ENCODE data around the gene ENO3.

Gene ENO3

GRCh38 chr17:4999430-5000093 lies 48.6 kb downstream of the ENO3 start:
- Mint-ChIP-seq H3K27ac (peak overlapping the region; percentile 42), H3K36me3 (peaks cover 4% of the 10 kb centered on the region), H3K9me3 (no peaks in the 10 kb centered on the region), H3K4me3 (peak overlapping the region; percentile 68), H3K27me3 (no peaks in the 10 kb centered on the region), H3K4me1 (peaks cover 20% of the 10 kb centered on the region)

GRCh38 chr17:5000237-5000639 lies 49.3 kb downstream of the ENO3 start:
- peaks cover 10% of the 10 kb centered on the region for H3K36me3 Mint-ChIP-seq
- no peak overlapping the region for H3K4me3 Mint-ChIP-seq
- H3K4me1 Mint-ChIP-seq = peaks cover 17% of the 10 kb centered on the region
- no peaks in the 10 kb centered on the region for H3K9me3 Mint-ChIP-seq
- H3K27me3 Mint-ChIP-seq = no peaks in the 10 kb centered on the region
- no peak overlapping the region for H3K27ac Mint-ChIP-seq

- H3K27ac Mint-ChIP-seq = no peak overlapping the region
- no peaks in the 10 kb centered on the region for H3K27me3 Mint-ChIP-seq
- peaks cover 10% of the 10 kb centered on the region for H3K4me1 Mint-ChIP-seq
- no peaks in the 10 kb centered on the region for H3K9me3 Mint-ChIP-seq
- peaks cover 15% of the 10 kb centered on the region for H3K36me3 Mint-ChIP-seq
- no peak overlapping the region for H3K4me3 Mint-ChIP-seq
These were observed 51.3 kb downstream of the ENO3 start for GRCh38 chr17:5002121-5002788.

- Mint-ChIP-seq H3K4me3 (no peak overlapping the region), H3K27me3 (no peaks in the 10 kb centered on the region), H3K4me1 (peaks cover 10% of the 10 kb centered on the region), H3K27ac (no peak overlapping the region), H3K9me3 (no peaks in the 10 kb centered on the region), H3K36me3 (peaks cover 20% of the 10 kb centered on the region)
These were observed 52.4 kb downstream of the ENO3 start for GRCh38 chr17:5003214-5003867.
